Heart right ventricle (tissue), 16 donors: Measurements from ENCODE around the gene FOXRED2. TPM values are rescaled to one million over a fixed set of nuclear protein-coding genes. Genes with fewer than 3 reads are reported as not detected.
"Not testable (repeated sequence)": the region's sequence is repeated elsewhere in the genome, so short reads cannot be mapped to it uniquely, and the experiment has no call there.

Experiments
- ATAC-seq, 8 donors: fragments of 200-7000 bp; cut with Tn5 transposase; one replicate each; pipeline ENCODE4 v1.9.1; 2020; ENCODE audit warnings: mild to moderate bottlenecking in 8 of 8, moderate library complexity in 8 of 8, moderate number of reproducible peaks in 1 of 8
- DNase-seq, 2 donors: peaks; one replicate each; pipeline ENCODE4 v3.0.0-alpha.2; 2020
- H3K27ac ChIP-seq, 10 donors: fragments of 200-600 bp; sonication (generic) in 2 of 10; one replicate each; pipeline versions ENCODE4 v1.5.0 to v1.8.0; 2020 to 2022; ENCODE audit warnings: mild to moderate bottlenecking in 3 of 10
- H3K27me3 ChIP-seq, 7 donors: fragments of 200-600 bp; one replicate each; pipeline ENCODE4 v1.8.0; 2021 to 2022; ENCODE audit warnings: mild to moderate bottlenecking in 2 of 7
- H3K36me3 ChIP-seq, 9 donors: fragments of 200-600 bp; sonication (generic) in 1 of 9; one replicate each; pipeline versions ENCODE4 v1.5.0 to v1.8.0; 2020 to 2022; ENCODE audit warnings: mild to moderate bottlenecking in 2 of 9
- H3K4me1 ChIP-seq, 9 donors: fragments of 200-600 bp; sonication (generic) in 1 of 9; one replicate each; pipeline versions ENCODE4 v1.5.0 to v1.8.0; 2020 to 2022; ENCODE audit warnings: mild to moderate bottlenecking in 4 of 9
- H3K4me3 ChIP-seq, 10 donors: fragments of 200-600 bp; sonication (generic) in 2 of 10; one replicate each; pipeline versions ENCODE4 v1.5.0 to v1.8.0; 2020 to 2022; ENCODE audit warnings: mild to moderate bottlenecking in 7 of 10, moderate library complexity in 2 of 10
- H3K9me3 ChIP-seq, 11 donors: fragments of 200-600 bp in 10 of 11; sonication (generic) in 2 of 11; one replicate each; pipeline versions ENCODE4 v1.5.0 to v1.8.0; 2013 to 2022; ENCODE audit warnings: mild to moderate bottlenecking in 2 of 11, control low read depth in 1 of 11, moderate library complexity in 1 of 11
- WGBS, 2 donors: extraction: QIAGEN DNeasy Blood & Tissue Kit; methylation state at CpG; one replicate each; pipeline ENCODE4 v1.1.7; 2013; ENCODE audit warnings: inconsistent platforms in 1 of 2; 5-methylcytosine and 5-hydroxymethylcytosine counted together
- intact Hi-C, 10 donors: fragments of 100-400 bp; cut with DNase I; formaldehyde crosslinking; loops; one replicate each; pipeline versions ENCODE4 v1.11.1 to v1.14.2; 2022
- polyA plus RNA-seq, 2 donors: library from polyadenylated mRNA; stranded (reverse); fragments of 200-250 nt; gene quantifications; one replicate each; pipeline ENCODE4 v1.2.3, GENCODE V29; 2013
- total RNA-seq, 10 donors: library from RNA; stranded (reverse); fragmentation: NEBNext Ultra II Directional in 3 of 10; extraction: Animal tissue kit (Norgen Biotek cat#: 25700) in 3 of 10; gene quantifications; one replicate each; pipeline versions ENCODE4 v1.2.1 to v1.2.4, GENCODE V29; 2021 to 2023
- TF ChIP-seq, protein P1 (sequence below), 9 donors: fragments of 200-600 bp; sonication (generic) in 2 of 9; IDR thresholded peaks; one replicate each; pipeline versions ENCODE4 v1.5.0 to v1.8.0; 2021 to 2022; ENCODE audit warnings: antibody characterized with exemption in 9 of 9, mild to moderate bottlenecking in 5 of 9, moderate library complexity in 1 of 9
- donor health status: Arrhythmogenic right ventricular cardiomyopathy.
- donor health status: ischemic (EF 13 %, LVEDD 7.1; RV severe dilation, severe dysfunction).
- donor health status: healthy with polysubstance abuse.
- donor health status: DM: no; HTN: yes; CAD: no.
- donor health status: DM: no; HTN: no; CAD: no.
- donor health status: ischemic (EF 25% LVEDD 6.9; RV normal size, moderate dysfunction).
- donor health status: ischemic (EF 25% LVEDD 5.7; RV mildly dilated, moderate dysfunction).
- donor health status: healthy.
- donor health status: DM: yes; HTN: yes; CAD: no.
- donor health status: Ischemic cardiomyopathy.
- donor health status: ischemic (EF 35%, LVEDD 5.7; RV mildly dilated, moderate dysfunction).
- donor health status: nonischemic (EF 11% LVEDD 7.7; RV severe dilation, severe dysfunction).
- donor health status: DM: yes; HTN: yes; CAD: no.
- donor health status: PGD.
- donor health status: ischemic (EF 29% LVEDD 5.4; RV normal size, mild dysfunction).
- donor health status: nonischemic (EF 23%, LVEDD 6.1; RV moderate dilation, normal function).

The FOXRED2 gene
- total and polyA plus RNA-seq, 12 donors: 2.2 to 15.7 (median 8.5) TPM

DNA sequence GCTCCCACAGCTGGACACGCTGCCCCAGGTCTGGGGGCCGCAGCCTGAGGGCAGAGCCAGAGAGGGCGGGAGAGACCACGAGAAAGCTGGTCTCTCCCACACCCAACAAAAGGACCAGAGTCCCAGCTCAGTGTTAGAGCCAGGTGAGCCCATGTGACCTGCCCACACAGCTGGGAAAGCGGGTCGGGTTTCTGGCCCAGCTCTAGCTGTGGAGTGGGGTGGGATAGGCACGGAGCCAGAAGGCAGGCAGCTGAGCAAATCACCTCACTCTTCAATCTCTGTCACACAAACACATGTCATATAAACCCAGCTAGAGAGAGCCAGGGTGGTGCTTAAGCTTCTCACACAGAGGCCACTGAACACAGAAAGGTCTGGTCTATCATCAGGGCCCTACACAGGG, 29.9 kb upstream of the FOXRED2 start:
- H3K36me3 ChIP-seq: no peaks in the 10 kb centered on the region
- no peak for DNase-seq
- H3K27ac ChIP-seq: no peak overlapping the region
- no peaks in the 10 kb centered on the region for H3K4me1 ChIP-seq
- TF ChIP-seq, protein P1, sequence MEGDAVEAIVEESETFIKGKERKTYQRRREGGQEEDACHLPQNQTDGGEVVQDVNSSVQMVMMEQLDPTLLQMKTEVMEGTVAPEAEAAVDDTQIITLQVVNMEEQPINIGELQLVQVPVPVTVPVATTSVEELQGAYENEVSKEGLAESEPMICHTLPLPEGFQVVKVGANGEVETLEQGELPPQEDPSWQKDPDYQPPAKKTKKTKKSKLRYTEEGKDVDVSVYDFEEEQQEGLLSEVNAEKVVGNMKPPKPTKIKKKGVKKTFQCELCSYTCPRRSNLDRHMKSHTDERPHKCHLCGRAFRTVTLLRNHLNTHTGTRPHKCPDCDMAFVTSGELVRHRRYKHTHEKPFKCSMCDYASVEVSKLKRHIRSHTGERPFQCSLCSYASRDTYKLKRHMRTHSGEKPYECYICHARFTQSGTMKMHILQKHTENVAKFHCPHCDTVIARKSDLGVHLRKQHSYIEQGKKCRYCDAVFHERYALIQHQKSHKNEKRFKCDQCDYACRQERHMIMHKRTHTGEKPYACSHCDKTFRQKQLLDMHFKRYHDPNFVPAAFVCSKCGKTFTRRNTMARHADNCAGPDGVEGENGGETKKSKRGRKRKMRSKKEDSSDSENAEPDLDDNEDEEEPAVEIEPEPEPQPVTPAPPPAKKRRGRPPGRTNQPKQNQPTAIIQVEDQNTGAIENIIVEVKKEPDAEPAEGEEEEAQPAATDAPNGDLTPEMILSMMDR (IDR thresholded peaks at IDR 0.05): no peak
- peaks cover 0 to 21% (median 0%) of the 10 kb centered on the region in 7 donors for H3K27me3 ChIP-seq
- ATAC-seq: no peak
- no peak overlapping the region for H3K4me3 ChIP-seq
- 51 to 54% methylated on average over 7 of the region's 7 CpGs for WGBS, 2 donors
- intact Hi-C loops: no loop called here
- peaks cover 0 to 13% (median 0%) of the 10 kb centered on the region in 11 donors for H3K9me3 ChIP-seq

DNA sequence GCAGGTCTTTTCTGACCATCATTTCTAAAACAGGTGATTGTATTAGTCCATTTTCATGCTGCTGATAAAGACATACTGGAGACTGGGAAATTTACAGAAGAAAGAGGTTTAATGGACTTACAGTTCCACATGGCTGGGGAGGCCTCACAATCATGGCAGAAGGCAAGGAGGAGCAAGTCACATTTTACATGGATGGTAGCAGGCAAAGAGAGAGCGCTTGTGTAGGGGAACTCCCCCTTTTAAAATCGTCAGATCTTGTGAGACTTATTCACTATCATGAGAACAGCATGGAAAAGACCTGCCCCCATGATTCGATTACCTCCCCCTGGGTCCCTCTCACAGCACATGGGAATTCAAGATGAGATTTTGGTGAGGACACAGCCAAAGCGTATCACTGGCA, 26.5 kb upstream of the FOXRED2 start:
- H3K27me3 ChIP-seq, H3K4me3 ChIP-seq, H3K4me1 ChIP-seq, H3K36me3 ChIP-seq, intact Hi-C loops, DNase-seq, ATAC-seq, H3K27ac ChIP-seq: not testable (repeated sequence)
- H3K9me3 ChIP-seq: peaks cover 0 to 13% (median 0%) of the 10 kb centered on the region in 11 donors
- 75 to 89% methylated on average over 4 of the region's 4 CpGs for WGBS, 2 donors

DNA sequence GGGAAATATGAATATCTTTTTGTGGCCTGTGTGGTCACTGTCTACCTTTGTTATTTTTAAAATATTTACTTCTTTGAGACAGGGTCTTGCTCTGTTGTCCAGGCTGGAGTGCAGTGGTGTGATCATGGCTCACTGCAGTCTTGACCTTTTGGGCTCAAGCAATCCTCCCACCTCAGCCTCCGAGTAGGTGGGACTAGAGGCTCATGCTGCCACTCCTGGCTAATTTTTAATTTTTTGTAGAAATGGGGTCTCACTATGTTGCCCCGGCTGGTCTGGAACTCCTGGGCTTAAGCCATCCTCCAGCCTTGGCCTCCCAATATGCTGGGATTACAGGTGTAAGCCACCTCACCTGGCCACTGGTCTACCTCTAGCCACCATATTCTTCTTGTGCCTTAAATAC, 25.6 kb upstream of the FOXRED2 start:
- ATAC-seq (no peak), DNase-seq (no peak)
- Histone ChIP-seq H3K4me3 (no peak overlapping the region), H3K36me3 (peaks cover 0 to 3% (median 0%) of the 10 kb centered on the region in 9 donors), H3K9me3 (peaks cover 0 to 13% (median 0%) of the 10 kb centered on the region in 11 donors), H3K27ac (no peak overlapping the region), H3K4me1 (peaks cover 0 to 16% (median 13%) of the 10 kb centered on the region in 9 donors), H3K27me3 (peaks cover 0 to 7% (median 0%) of the 10 kb centered on the region in 7 donors)
- WGBS, 2 donors: 64 to 93% methylated on average over 2 of the region's 2 CpGs
- TF ChIP-seq, protein P1 (IDR thresholded peaks at IDR 0.05): no peak
- intact Hi-C loops: no loop called here

DNA sequence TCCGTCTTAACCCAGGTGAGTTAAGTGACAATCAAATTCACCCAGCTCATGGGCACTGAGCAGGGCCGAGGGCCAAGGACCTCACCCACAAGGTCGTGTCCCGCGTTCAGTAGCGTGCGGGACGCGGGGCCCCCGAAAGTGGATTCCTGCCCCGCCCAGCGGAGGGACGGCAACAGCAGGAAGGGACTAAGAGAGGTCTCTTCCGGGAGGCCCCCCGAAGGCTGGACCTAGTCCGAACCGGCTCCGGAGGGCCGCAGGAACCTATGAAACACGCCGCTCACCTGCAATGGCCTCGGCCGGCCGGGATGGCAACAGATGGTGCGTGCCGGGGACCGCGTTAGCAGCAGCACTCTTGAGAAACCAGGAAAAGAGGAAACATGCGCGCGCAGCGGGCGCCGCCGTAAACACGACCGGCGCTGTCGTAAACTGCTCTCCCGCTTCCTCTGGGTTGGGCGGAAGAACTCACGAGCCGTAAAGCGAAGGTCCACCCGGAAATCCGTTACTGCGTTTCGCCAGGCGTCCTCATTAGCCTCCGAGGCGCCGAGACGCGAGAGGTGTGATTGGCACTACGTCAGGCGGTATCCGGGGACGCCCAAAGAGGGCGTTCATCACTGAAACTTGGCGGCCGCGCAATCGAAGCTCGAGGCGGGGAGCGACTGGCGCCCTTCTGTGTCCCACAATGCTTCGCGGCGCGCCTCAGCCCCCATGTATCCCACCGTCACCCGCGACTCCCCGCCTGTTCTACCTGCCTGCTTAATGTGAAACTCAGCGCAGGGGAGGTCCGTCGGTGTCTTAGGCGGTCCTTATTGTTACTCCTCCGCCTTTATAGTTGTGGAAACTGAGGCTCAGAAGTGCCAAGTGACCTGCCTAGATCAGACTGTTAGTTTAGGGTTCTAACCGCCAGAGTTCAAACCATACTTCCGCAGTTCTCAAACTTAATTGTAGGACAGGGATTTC, 22.2 kb upstream of the FOXRED2 start, which contains the start of gene EIF3D:
Gene EIF3D (minus strand): TSS at position 372 of the 957 bp plus-strand sequence. CDS start 3,045 bp downstream, outside the sequence.
- Histone ChIP-seq H3K36me3 (peaks cover 0 to 36% (median 19%) of the 10 kb centered on the region in 9 donors), H3K4me3 (peak within 1 kb of the TSS; percentile 56 to 99 (median 85)), H3K9me3 (no peaks in the 10 kb centered on the region), H3K27me3 (no peaks in the 10 kb centered on the region), H3K27ac (peak within 1 kb of the TSS; percentile 66 to 96 (median 90)), H3K4me1 (peaks cover 0 to 30% (median 19%) of the 10 kb centered on the region in 9 donors)
- TF ChIP-seq, protein P1 (IDR thresholded peaks at IDR 0.05): peak in 4 of 9 donors; percentile 7 to 30 (median 16)
- WGBS, 2 donors: 0 to 1% methylated on average over 82 of the region's 82 CpGs
- DNase-seq: peak; percentile 97 to 99
- ATAC-seq: peak; percentile 95 to 98 (median 96)
- intact Hi-C loops: no loop called here
